HEK293 (cell line): ENCODE results near the gene AMOTL1.

Source experiments
- SETDB1 ChIP-seq: IDR thresholded peaks from one replicate; pipeline ENCODE4 v1.6.1; 2017; ENCODE audit warnings: mild to moderate bottlenecking, low read length, moderate library complexity, mixed read lengths; ENCODE audit not compliant: insufficient read length
- YY1 ChIP-seq: fragments of 450-650 bp; formaldehyde crosslinking; IDR thresholded peaks from 2 replicates; pipeline ENCODE4 v1.5.1; 2018; ENCODE audit warnings: missing biosample characterization, missing genetic modification characterization
- ZBTB7A ChIP-seq: fragments of 450-650 bp; formaldehyde crosslinking; IDR thresholded peaks from 2 replicates; pipeline ENCODE4 v1.5.1; 2016; ENCODE audit warnings: low read depth, missing biosample characterization, missing genetic modification characterization
- ZNF175 ChIP-seq: fragments of 450-650 bp; formaldehyde crosslinking; IDR thresholded peaks from 2 replicates; pipeline ENCODE4 v1.5.1; 2016; ENCODE audit warnings: missing biosample characterization, missing genetic modification characterization
- ZNF350 ChIP-seq: fragments of 450-650 bp; formaldehyde crosslinking; IDR thresholded peaks from 2 replicates; pipeline ENCODE4 v1.5.0; 2017; ENCODE audit warnings: missing biosample characterization, mild to moderate bottlenecking, missing genetic modification characterization
- TF ChIP-seq, protein P1 (sequence below): fragments of 450-650 bp; formaldehyde crosslinking; IDR thresholded peaks from 2 replicates; pipeline ENCODE4 v1.5.1; 2016; ENCODE audit warnings: missing biosample characterization, missing genetic modification characterization
- TF ChIP-seq, protein P2 (sequence below): fragments of 450-650 bp; formaldehyde crosslinking; IDR thresholded peaks from 2 replicates; pipeline ENCODE4 v1.5.1; 2016; ENCODE audit warnings: missing biosample characterization, missing genetic modification characterization

DNA sequence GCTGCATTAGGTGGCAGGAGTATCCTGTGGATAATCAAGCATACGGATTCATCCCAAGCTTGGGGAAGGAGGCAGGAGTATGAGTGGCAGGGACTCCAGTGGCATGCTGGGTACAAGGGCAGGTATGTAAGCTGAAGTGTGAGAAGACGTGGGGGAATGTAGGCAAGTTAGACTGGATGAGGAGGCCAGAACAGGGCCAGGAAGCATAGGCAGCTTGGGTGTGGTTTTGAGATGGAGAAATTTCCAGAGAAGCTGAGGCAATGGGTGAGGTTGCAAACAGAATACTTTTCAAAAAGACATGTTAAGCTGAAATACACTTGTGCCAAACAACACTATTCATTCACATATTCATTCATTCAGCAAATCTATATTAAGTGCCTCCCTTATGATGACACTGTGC is 43.1 kb upstream of the AMOTL1 start:
- TF ChIP-seq YY1 (tag by site-specific recombination) = no peak
- TF ChIP-seq, protein P1, sequence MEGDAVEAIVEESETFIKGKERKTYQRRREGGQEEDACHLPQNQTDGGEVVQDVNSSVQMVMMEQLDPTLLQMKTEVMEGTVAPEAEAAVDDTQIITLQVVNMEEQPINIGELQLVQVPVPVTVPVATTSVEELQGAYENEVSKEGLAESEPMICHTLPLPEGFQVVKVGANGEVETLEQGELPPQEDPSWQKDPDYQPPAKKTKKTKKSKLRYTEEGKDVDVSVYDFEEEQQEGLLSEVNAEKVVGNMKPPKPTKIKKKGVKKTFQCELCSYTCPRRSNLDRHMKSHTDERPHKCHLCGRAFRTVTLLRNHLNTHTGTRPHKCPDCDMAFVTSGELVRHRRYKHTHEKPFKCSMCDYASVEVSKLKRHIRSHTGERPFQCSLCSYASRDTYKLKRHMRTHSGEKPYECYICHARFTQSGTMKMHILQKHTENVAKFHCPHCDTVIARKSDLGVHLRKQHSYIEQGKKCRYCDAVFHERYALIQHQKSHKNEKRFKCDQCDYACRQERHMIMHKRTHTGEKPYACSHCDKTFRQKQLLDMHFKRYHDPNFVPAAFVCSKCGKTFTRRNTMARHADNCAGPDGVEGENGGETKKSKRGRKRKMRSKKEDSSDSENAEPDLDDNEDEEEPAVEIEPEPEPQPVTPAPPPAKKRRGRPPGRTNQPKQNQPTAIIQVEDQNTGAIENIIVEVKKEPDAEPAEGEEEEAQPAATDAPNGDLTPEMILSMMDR (tag by site-specific recombination) = no peak
- TF ChIP-seq, protein P2, sequence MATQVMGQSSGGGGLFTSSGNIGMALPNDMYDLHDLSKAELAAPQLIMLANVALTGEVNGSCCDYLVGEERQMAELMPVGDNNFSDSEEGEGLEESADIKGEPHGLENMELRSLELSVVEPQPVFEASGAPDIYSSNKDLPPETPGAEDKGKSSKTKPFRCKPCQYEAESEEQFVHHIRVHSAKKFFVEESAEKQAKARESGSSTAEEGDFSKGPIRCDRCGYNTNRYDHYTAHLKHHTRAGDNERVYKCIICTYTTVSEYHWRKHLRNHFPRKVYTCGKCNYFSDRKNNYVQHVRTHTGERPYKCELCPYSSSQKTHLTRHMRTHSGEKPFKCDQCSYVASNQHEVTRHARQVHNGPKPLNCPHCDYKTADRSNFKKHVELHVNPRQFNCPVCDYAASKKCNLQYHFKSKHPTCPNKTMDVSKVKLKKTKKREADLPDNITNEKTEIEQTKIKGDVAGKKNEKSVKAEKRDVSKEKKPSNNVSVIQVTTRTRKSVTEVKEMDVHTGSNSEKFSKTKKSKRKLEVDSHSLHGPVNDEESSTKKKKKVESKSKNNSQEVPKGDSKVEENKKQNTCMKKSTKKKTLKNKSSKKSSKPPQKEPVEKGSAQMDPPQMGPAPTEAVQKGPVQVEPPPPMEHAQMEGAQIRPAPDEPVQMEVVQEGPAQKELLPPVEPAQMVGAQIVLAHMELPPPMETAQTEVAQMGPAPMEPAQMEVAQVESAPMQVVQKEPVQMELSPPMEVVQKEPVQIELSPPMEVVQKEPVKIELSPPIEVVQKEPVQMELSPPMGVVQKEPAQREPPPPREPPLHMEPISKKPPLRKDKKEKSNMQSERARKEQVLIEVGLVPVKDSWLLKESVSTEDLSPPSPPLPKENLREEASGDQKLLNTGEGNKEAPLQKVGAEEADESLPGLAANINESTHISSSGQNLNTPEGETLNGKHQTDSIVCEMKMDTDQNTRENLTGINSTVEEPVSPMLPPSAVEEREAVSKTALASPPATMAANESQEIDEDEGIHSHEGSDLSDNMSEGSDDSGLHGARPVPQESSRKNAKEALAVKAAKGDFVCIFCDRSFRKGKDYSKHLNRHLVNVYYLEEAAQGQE (tag by site-specific recombination) = no peak
- TF ChIP-seq ZNF350 (tag by site-specific recombination) = no peak
- no peak for TF ChIP-seq SETDB1
- no peak for TF ChIP-seq ZBTB7A (tag by site-specific recombination)
- TF ChIP-seq ZNF175 (tag by site-specific recombination) = no peak
